Measurements from ENCODE around the gene MAPK14.

- TF ChIP-seq CTCF (conservative IDR thresholded peaks at IDR 0.05; ENCODE audit: low read depth, low read length) (no peak), EZH2 (IDR thresholded peaks at IDR 0.05; ENCODE audit: low read length, unreplicated experiment) (no peak)
Observed at GRCh38 chr6:36015666-36016065, 11.9 kb upstream of the MAPK14 start.

Data from PC-3 (cell line).